HEK293 (cell line): ENCODE measurements around the gene NCKAP5L.
A peak's percentile ranks its signal among the peaks of the same experiment; 100 is the strongest.

Source experiments
- EGR2 ChIP-seq: fragments of 450-650 bp; formaldehyde crosslinking; IDR thresholded peaks from 2 replicates; pipeline ENCODE4 v1.5.1; 2016; ENCODE audit warnings: low read depth, missing biosample characterization, missing genetic modification characterization
- HOXD13 ChIP-seq: sonication (generic); formaldehyde crosslinking; IDR thresholded peaks from 2 replicates; pipeline ENCODE4 v1.8.0; 2022; ENCODE audit warnings: missing genetic modification reagents, borderline replicate concordance
- KLF10 ChIP-seq: fragments of 450-650 bp; IDR thresholded peaks from 2 replicates; pipeline ENCODE4 v1.5.1; 2018; ENCODE audit warnings: missing biosample characterization, mild to moderate bottlenecking, missing genetic modification characterization
- KLF9 ChIP-seq: fragments of 450-650 bp; formaldehyde crosslinking; IDR thresholded peaks from 2 replicates; pipeline ENCODE4 v1.5.1; 2016; ENCODE audit warnings: missing biosample characterization, missing genetic modification characterization, low read depth
- PATZ1 ChIP-seq: fragments of 450-650 bp; formaldehyde crosslinking; IDR thresholded peaks from 2 replicates; pipeline ENCODE4 v1.5.1; 2016; ENCODE audit warnings: missing biosample characterization, missing genetic modification characterization
- PRDM4 ChIP-seq: fragments of 450-650 bp; formaldehyde crosslinking; IDR thresholded peaks from 2 replicates; pipeline ENCODE4 v1.5.1; 2017; ENCODE audit warnings: missing biosample characterization, missing genetic modification characterization
- RBAK ChIP-seq: fragments of 450-650 bp; formaldehyde crosslinking; IDR thresholded peaks from 2 replicates; pipeline ENCODE4 v1.5.1; 2016; ENCODE audit warnings: missing biosample characterization, missing genetic modification characterization
- SCRT1 ChIP-seq: fragments of 450-650 bp; formaldehyde crosslinking; IDR thresholded peaks from 2 replicates; pipeline ENCODE4 v1.5.1; 2016; ENCODE audit warnings: missing biosample characterization, missing genetic modification characterization, borderline replicate concordance
- SCRT2 ChIP-seq: fragments of 450-650 bp; formaldehyde crosslinking; IDR thresholded peaks from 2 replicates; pipeline ENCODE4 v1.5.1; 2016; ENCODE audit warnings: missing biosample characterization, missing genetic modification characterization
- SP2 ChIP-seq: fragments of 450-650 bp; formaldehyde crosslinking; IDR thresholded peaks from 2 replicates; pipeline ENCODE4 v1.5.1; 2016; ENCODE audit warnings: missing biosample characterization, missing genetic modification characterization
- YY1 ChIP-seq: fragments of 450-650 bp; formaldehyde crosslinking; IDR thresholded peaks from 2 replicates; pipeline ENCODE4 v1.5.1; 2018; ENCODE audit warnings: missing biosample characterization, missing genetic modification characterization
- ZBTB26 ChIP-seq: fragments of 450-650 bp; formaldehyde crosslinking; optimal IDR thresholded peaks from 2 replicates; pipeline ENCODE3; 2016; ENCODE audit warnings: missing biosample characterization, mild to moderate bottlenecking, missing genetic modification characterization
- ZFHX2 ChIP-seq: fragments of 450-650 bp; formaldehyde crosslinking; conservative IDR thresholded peaks from 2 replicates; pipeline ENCODE4 v1.5.1; 2016; ENCODE audit warnings: missing biosample characterization, missing genetic modification characterization
- ZNF2 ChIP-seq: fragments of 450-650 bp; formaldehyde crosslinking; IDR thresholded peaks from 2 replicates; pipeline ENCODE4 v1.5.1; 2016; ENCODE audit warnings: missing biosample characterization, missing genetic modification characterization
- ZNF211 ChIP-seq: fragments of 450-650 bp; formaldehyde crosslinking; IDR thresholded peaks from 2 replicates; pipeline ENCODE4 v1.5.1; 2016; ENCODE audit warnings: low read depth, missing biosample characterization, missing genetic modification characterization
- ZNF239 ChIP-seq: fragments of 450-650 bp; formaldehyde crosslinking; IDR thresholded peaks from 2 replicates; pipeline ENCODE4 v1.5.1; 2016; ENCODE audit warnings: missing biosample characterization, missing genetic modification characterization
- ZNF274 ChIP-seq, 2 experiments: fragments of 200-500 bp in 1 of 2; fragments of 450-650 bp in 1 of 2; sonication (Bioruptor generic) in 1 of 2; formaldehyde crosslinking in 1 of 2; IDR thresholded peaks; 2 replicates each; pipeline versions ENCODE4 v1.5.1 to v1.6.1; 2014 to 2016; ENCODE audit warnings: borderline replicate concordance in 1 of 2, inconsistent platforms in 1 of 2, low read length in 1 of 2, missing biosample characterization in 1 of 2, missing genetic modification characterization in 1 of 2
- ZNF302 ChIP-seq: fragments of 450-650 bp; formaldehyde crosslinking; IDR thresholded peaks from 2 replicates; pipeline ENCODE4 v1.5.1; 2016; ENCODE audit warnings: missing biosample characterization, missing genetic modification characterization, low read depth
- ZNF324 ChIP-seq: fragments of 450-650 bp; formaldehyde crosslinking; IDR thresholded peaks from 2 replicates; pipeline ENCODE4 v1.5.1; 2016; ENCODE audit warnings: missing biosample characterization, missing genetic modification characterization
- ZNF449 ChIP-seq: fragments of 450-650 bp; formaldehyde crosslinking; IDR thresholded peaks from 2 replicates; pipeline ENCODE4 v1.5.1; 2017; ENCODE audit warnings: missing biosample characterization, mild to moderate bottlenecking, missing genetic modification characterization, moderate library complexity
- ZNF501 ChIP-seq: fragments of 450-650 bp; formaldehyde crosslinking; IDR thresholded peaks from 2 replicates; pipeline ENCODE4 v1.5.1; 2016; ENCODE audit warnings: missing biosample characterization, missing genetic modification characterization
- ZNF600 ChIP-seq: fragments of 450-650 bp; formaldehyde crosslinking; IDR thresholded peaks from 2 replicates; pipeline ENCODE4 v1.5.1; 2016; ENCODE audit warnings: missing biosample characterization, missing genetic modification characterization
- ZNF610 ChIP-seq: fragments of 450-650 bp; formaldehyde crosslinking; IDR thresholded peaks from 2 replicates; pipeline ENCODE4 v1.5.1; 2016; ENCODE audit warnings: missing biosample characterization, missing genetic modification characterization, borderline replicate concordance
- ZNF639 ChIP-seq: fragments of 450-650 bp; formaldehyde crosslinking; IDR thresholded peaks from 2 replicates; pipeline ENCODE4 v1.5.1; 2016; ENCODE audit warnings: missing biosample characterization, missing genetic modification characterization
- ZNF777 ChIP-seq: fragments of 450-650 bp; formaldehyde crosslinking; IDR thresholded peaks from 2 replicates; pipeline ENCODE4 v1.5.1; 2017; ENCODE audit warnings: missing biosample characterization, missing genetic modification characterization, borderline replicate concordance
- ZSCAN23 ChIP-seq: fragments of 450-650 bp; formaldehyde crosslinking; IDR thresholded peaks from 2 replicates; pipeline ENCODE4 v1.5.1; 2016; ENCODE audit warnings: missing biosample characterization, missing genetic modification characterization
- ZXDB ChIP-seq: fragments of 450-650 bp; formaldehyde crosslinking; IDR thresholded peaks from 2 replicates; pipeline ENCODE4 v1.5.1; 2016; ENCODE audit warnings: missing biosample characterization, missing genetic modification characterization

Gene NCKAP5L

GRCh38 chr12:49828133-49829091, at the start of gene NCKAP5L (continued):
- peak; percentile 94 for TF ChIP-seq EGR2 (tag by site-specific recombination)
- TF ChIP-seq YY1 (tag by site-specific recombination): 0 out of 2 replicates have a peak, but pooled peaks have one; percentile 46
- TF ChIP-seq SP2 (tag by site-specific recombination): peak; percentile 85
- TF ChIP-seq SCRT2 (tag by site-specific recombination): peak; percentile 97
- peak; percentile 83; the same call in 1 of the 2 replicates for TF ChIP-seq ZNF449 (tag by site-specific recombination)
- TF ChIP-seq KLF9 (tag by site-specific recombination): peak; percentile 77; the same call in 1 of the 2 replicates
- peak; percentile 61; the same call in 1 of the 2 replicates for TF ChIP-seq ZNF610 (tag by site-specific recombination)
- TF ChIP-seq PATZ1 (tag by site-specific recombination): peak; percentile 97
- TF ChIP-seq ZNF777: no peak
- TF ChIP-seq ZNF274 (IDR thresholded peaks at IDR 0.05; ENCODE audit: low read length): no peak
- TF ChIP-seq ZNF274 (tag by site-specific recombination; IDR thresholded peaks at IDR 0.05; ENCODE audit: borderline replicate concordance): no peak
- TF ChIP-seq ZFHX2 (tag by site-specific recombination): peak; percentile 96
- TF ChIP-seq PRDM4 (tag by site-specific recombination): peak; percentile 80
- TF ChIP-seq KLF10 (tag by site-specific recombination): peak; percentile 99
- peak; percentile 96 for TF ChIP-seq ZBTB26
- TF ChIP-seq RBAK (tag by site-specific recombination): no peak
- no peak for TF ChIP-seq ZSCAN23 (tag by site-specific recombination)
- TF ChIP-seq ZNF239 (tag by site-specific recombination): no peak
- no peak for TF ChIP-seq ZNF211
- peak; percentile 40; the same call in 1 of the 2 replicates for TF ChIP-seq ZNF2
- peak; percentile 78; the same call in 1 of the 2 replicates for TF ChIP-seq ZNF600 (tag by site-specific recombination)
- peak; percentile 37; the same call in 1 of the 2 replicates for TF ChIP-seq ZNF324 (tag by site-specific recombination)
- TF ChIP-seq SCRT1 (tag by site-specific recombination): peak; percentile 77
- TF ChIP-seq ZXDB (tag by site-specific recombination): peak; percentile 36; the same call in 1 of the 2 replicates
- no peak for TF ChIP-seq HOXD13
- no peak for TF ChIP-seq ZNF302 (tag by site-specific recombination)
- TF ChIP-seq ZNF501: peak; percentile 54; the same call in 1 of the 2 replicates
- TF ChIP-seq ZNF639 (tag by site-specific recombination): peak; percentile 49; the same call in 1 of the 2 replicates
